Measurements from ENCODE around the gene MYO3B. TPM values are rescaled to one million over a fixed set of nuclear protein-coding genes. Genes with fewer than 3 reads are reported as not detected.
"Not testable (repeated sequence)": the region's sequence is repeated elsewhere in the genome, so short reads cannot be mapped to it uniquely, and the experiment has no call there.

The MYO3B gene
- total and polyA plus RNA-seq, 8 donors, result 1.3 to 4.1 (median 2.6) TPM; not detected in 1

DNA sequence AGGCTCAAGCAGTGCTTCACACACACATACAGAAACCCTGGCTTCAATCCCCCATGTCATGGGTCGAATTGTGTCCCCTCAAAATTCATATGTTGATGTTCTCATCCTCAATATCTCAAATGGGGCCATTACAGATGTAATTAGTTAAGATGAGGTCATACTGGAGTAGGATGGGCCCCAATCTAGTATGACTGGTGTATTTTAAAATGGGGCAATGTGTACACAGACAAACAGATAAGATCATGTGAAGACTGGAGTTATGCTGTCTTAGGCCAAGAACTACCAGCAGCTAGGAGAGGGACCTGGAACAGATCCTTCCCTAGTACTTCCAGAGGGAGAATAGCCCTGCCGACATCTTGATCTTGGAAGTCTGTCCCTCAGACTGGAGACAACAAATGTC lies 167.7 kb downstream of the MYO3B start:
- DNase-seq (no peak), ATAC-seq (no peak)
- H3K27me3 ChIP-seq, result no peaks in the 10 kb centered on the region
- no peaks in the 10 kb centered on the region for H3K4me1 ChIP-seq
- H3K9me3 ChIP-seq, result no peaks in the 10 kb centered on the region
- no peaks in the 10 kb centered on the region for H3K36me3 ChIP-seq
- H3K4me3 ChIP-seq, result no peak overlapping the region
- TF ChIP-seq CTCF (IDR thresholded peaks at IDR 0.05), result no peak
- no peak overlapping the region for H3K27ac ChIP-seq
- intact Hi-C loops (cut with DNase I), result no loop called here

DNA sequence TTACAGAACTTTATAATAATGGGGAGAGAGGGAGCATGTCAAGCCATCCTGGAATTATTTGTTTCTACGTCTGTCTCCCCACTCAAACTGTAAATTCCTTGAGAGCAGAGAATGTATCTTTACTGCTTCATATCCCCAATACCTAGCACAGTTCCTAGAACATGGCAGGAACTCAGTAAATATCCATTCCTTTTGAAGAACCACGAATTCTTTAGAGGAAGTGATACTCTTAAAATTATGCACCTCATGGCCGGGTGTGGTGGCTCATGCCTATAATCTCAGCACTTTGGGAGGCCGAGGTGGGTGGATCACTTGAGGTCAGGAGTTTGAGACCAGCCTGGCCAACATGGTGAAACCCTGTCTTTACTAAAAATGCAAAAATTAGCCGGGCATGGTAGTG lies 171.3 kb downstream of the MYO3B start:
- ATAC-seq; intact Hi-C loops (cut with DNase I); H3K9me3 ChIP-seq; DNase-seq; H3K27me3 ChIP-seq; H3K4me1 ChIP-seq; H3K4me3 ChIP-seq; H3K27ac ChIP-seq; H3K36me3 ChIP-seq: not testable (repeated sequence)

DNA sequence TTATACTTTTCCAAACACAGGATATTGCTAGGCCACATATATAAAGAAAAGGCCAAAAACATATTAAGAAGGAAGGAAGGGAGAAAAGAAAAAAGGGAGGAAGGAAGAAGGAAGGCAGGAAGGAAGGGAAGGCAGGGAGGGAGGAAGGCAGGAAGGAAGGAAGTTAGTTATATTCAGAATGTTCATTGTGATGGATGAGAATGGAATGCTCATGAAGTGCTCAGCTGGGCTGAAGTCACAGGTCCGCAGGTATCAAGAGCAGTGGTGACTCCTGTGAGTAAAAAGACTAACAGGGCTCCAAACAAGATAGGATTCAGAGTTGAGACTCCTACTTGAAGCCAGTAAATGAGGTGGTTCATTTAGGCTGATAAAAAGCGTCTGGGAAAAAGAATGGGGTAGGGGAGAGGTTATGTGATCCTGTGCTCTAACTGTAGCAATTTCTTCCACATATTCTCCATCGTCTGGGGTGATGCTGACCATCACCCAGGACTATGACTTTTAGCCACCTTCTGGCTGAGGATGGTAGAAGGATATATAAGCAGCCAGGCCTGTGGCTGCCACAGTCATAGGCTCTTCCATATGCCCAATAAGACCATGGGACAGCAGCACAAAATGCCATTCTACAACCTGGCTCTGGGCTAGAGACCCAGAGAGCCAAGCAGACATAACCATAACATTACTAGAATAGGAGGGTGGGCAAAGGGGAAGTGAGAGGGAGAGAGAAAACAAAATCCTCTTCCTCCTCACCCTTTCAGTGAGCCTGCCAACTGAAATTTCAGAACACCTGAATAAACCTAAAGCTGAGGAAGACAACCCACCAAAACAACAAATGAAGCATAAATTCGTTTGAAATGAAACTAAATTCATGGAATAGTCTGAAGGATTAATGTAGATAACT lies 173.2 kb downstream of the MYO3B start:
- Histone ChIP-seq H3K4me3 (no peak overlapping the region), H3K27me3 (no peaks in the 10 kb centered on the region), H3K4me1 (no peaks in the 10 kb centered on the region), H3K27ac (no peak overlapping the region), H3K36me3 (no peaks in the 10 kb centered on the region), H3K9me3 (no peaks in the 10 kb centered on the region)
- no peak for TF ChIP-seq CTCF (IDR thresholded peaks at IDR 0.05)
- intact Hi-C loops (cut with DNase I), result no loop called here
- DNase-seq, result no peak
- no peak for ATAC-seq

DNA sequence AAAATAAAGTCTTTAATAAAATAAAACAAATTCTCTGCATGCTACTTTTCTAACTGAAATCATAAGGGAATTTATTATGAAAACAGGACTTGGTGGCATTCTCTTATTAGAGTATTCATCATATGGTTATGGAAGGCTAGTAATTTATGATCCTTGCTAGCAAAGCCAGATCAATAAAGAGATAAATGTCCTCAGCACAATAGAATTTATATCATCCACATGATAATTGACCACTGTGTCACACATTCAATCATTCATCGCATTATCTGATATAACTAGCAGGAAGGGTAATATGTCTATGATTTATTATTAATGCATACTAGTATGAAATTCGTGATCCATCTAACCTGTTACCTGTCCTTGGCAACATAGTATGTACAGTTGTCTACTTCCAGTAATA lies 175.8 kb downstream of the MYO3B start:
- Histone ChIP-seq H3K27me3 (no peaks in the 10 kb centered on the region), H3K36me3 (no peaks in the 10 kb centered on the region), H3K4me1 (no peaks in the 10 kb centered on the region), H3K4me3 (no peak overlapping the region), H3K9me3 (no peaks in the 10 kb centered on the region), H3K27ac (no peak overlapping the region)
- no peak for TF ChIP-seq CTCF (IDR thresholded peaks at IDR 0.05)
- ATAC-seq, result no peak
- intact Hi-C loops (cut with DNase I), result no loop called here
- DNase-seq, result no peak

GRCh38 chr2:170354388-170354787 lies 176.4 kb downstream of the MYO3B start:
- H3K9me3 ChIP-seq, result no peaks in the 10 kb centered on the region
- no peaks in the 10 kb centered on the region for H3K4me1 ChIP-seq
- H3K4me3 ChIP-seq, result no peak overlapping the region
- no peak for TF ChIP-seq CTCF (IDR thresholded peaks at IDR 0.05)
- H3K27me3 ChIP-seq, result no peaks in the 10 kb centered on the region
- no peak for ATAC-seq
- intact Hi-C loops (cut with DNase I), result no loop called here
- no peaks in the 10 kb centered on the region for H3K36me3 ChIP-seq
- no peak overlapping the region for H3K27ac ChIP-seq
- DNase-seq, result no peak

Data from left lung (tissue), 10 donors.